Testis (tissue), 2 donors: ENCODE results near the gene ITPKA.

Experiments
- POLR2A ChIP-seq: fragments of 450-650 bp; IDR thresholded peaks from one replicate; pipeline ENCODE4 v1.6.1; 2017; ENCODE audit warnings: antibody characterized with exemption, mild to moderate bottlenecking, moderate library complexity
- TF ChIP-seq, protein P1 (sequence below), 3 experiments: fragments of 450-650 bp in 2 of 3; fragments of 200-600 bp in 1 of 3; sonication (generic) in 1 of 3; IDR thresholded peaks; one replicate each; pipeline ENCODE4 v1.5.1; 2016 to 2019; ENCODE audit warnings: antibody characterized with exemption in 3 of 3, mild to moderate bottlenecking in 2 of 3, moderate library complexity in 1 of 3

GRCh38 chr15:41462084-41462795, 31.4 kb upstream of the ITPKA start:
- TF ChIP-seq, protein P1, sequence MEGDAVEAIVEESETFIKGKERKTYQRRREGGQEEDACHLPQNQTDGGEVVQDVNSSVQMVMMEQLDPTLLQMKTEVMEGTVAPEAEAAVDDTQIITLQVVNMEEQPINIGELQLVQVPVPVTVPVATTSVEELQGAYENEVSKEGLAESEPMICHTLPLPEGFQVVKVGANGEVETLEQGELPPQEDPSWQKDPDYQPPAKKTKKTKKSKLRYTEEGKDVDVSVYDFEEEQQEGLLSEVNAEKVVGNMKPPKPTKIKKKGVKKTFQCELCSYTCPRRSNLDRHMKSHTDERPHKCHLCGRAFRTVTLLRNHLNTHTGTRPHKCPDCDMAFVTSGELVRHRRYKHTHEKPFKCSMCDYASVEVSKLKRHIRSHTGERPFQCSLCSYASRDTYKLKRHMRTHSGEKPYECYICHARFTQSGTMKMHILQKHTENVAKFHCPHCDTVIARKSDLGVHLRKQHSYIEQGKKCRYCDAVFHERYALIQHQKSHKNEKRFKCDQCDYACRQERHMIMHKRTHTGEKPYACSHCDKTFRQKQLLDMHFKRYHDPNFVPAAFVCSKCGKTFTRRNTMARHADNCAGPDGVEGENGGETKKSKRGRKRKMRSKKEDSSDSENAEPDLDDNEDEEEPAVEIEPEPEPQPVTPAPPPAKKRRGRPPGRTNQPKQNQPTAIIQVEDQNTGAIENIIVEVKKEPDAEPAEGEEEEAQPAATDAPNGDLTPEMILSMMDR (IDR thresholded peaks at IDR 0.05) = no peak
- TF ChIP-seq POLR2A = no peak
